ENCODE results near the gene DCTN4. TPM values are rescaled to one million over a fixed set of nuclear protein-coding genes. Genes with fewer than 3 reads are reported as not detected.

Gene DCTN4
- total RNA-seq, 2 donors from 2014 or later = 68.4 to 87.1 TPM

DNA sequence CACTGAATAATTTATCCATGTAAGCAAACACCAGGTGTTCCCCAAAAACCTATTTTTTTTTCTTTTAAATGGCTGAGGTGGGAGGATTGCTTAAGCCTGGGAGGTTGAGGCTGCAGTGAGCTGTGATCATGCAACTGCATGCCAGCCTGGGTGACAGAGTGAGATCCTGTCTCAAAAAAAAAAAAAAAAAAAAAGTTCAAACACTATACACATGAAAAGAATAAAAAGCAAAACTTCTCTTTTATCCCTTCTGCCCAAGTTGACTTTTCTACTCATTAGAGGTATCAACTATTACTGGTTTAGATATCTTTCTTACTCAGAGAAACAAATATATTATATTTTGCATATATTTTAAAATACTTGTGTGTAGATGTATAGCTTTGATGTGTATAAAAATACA lies 17.8 kb downstream of the DCTN4 start:
- no peaks in the 10 kb centered on the region for H3K36me3 ChIP-seq
- intact Hi-C loops (cut with DNase I) = no loop called here
- H3K27me3 ChIP-seq (replicated peaks; ENCODE audit: insufficient read depth) = no peaks in the 10 kb centered on the region
- H3K9me3 ChIP-seq = no peaks in the 10 kb centered on the region
- DNase-seq (ENCODE audit: low spot score) = no peak
- no peak for TF ChIP-seq POLR2AphosphoS5 (IDR thresholded peaks at IDR 0.05)
- TF ChIP-seq, protein P1, sequence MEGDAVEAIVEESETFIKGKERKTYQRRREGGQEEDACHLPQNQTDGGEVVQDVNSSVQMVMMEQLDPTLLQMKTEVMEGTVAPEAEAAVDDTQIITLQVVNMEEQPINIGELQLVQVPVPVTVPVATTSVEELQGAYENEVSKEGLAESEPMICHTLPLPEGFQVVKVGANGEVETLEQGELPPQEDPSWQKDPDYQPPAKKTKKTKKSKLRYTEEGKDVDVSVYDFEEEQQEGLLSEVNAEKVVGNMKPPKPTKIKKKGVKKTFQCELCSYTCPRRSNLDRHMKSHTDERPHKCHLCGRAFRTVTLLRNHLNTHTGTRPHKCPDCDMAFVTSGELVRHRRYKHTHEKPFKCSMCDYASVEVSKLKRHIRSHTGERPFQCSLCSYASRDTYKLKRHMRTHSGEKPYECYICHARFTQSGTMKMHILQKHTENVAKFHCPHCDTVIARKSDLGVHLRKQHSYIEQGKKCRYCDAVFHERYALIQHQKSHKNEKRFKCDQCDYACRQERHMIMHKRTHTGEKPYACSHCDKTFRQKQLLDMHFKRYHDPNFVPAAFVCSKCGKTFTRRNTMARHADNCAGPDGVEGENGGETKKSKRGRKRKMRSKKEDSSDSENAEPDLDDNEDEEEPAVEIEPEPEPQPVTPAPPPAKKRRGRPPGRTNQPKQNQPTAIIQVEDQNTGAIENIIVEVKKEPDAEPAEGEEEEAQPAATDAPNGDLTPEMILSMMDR (IDR thresholded peaks at IDR 0.05) = no peak
- no peak for TF ChIP-seq POLR2A (IDR thresholded peaks at IDR 0.05)
- H3K4me1 ChIP-seq (replicated peaks) = no peaks in the 10 kb centered on the region
- H3K27ac ChIP-seq = no peak overlapping the region
- no peak overlapping the region for H3K4me3 ChIP-seq

GRCh38 chr5:150738862-150739261 lies 20.0 kb downstream of the DCTN4 start:
- intact Hi-C loops (cut with DNase I) = no loop called here
- no peaks in the 10 kb centered on the region for H3K27me3 ChIP-seq (replicated peaks; ENCODE audit: insufficient read depth)
- H3K4me3 ChIP-seq = no peak overlapping the region
- TF ChIP-seq POLR2A (IDR thresholded peaks at IDR 0.05) (no peak), POLR2AphosphoS5 (IDR thresholded peaks at IDR 0.05) (no peak)
- TF ChIP-seq, protein P1 (IDR thresholded peaks at IDR 0.05) = no peak
- H3K36me3 ChIP-seq = no peaks in the 10 kb centered on the region
- no peaks in the 10 kb centered on the region for H3K9me3 ChIP-seq
- no peaks in the 10 kb centered on the region for H3K4me1 ChIP-seq (replicated peaks)
- no peak for DNase-seq (ENCODE audit: low spot score)
- WGBS = 94% methylated on average over 7 of the region's 7 CpGs
- no peak overlapping the region for H3K27ac ChIP-seq

- no peaks in the 10 kb centered on the region for H3K27me3 ChIP-seq (replicated peaks; ENCODE audit: insufficient read depth)
- H3K9me3 ChIP-seq = no peaks in the 10 kb centered on the region
- WGBS = 85% methylated on average over 7 of the region's 7 CpGs
- TF ChIP-seq, protein P1 (IDR thresholded peaks at IDR 0.05) = no peak
- TF ChIP-seq POLR2A (IDR thresholded peaks at IDR 0.05) = no peak
- no peak for TF ChIP-seq POLR2AphosphoS5 (IDR thresholded peaks at IDR 0.05)
- H3K4me1 ChIP-seq (replicated peaks) = no peaks in the 10 kb centered on the region
- peaks cover 0 to 12% of the 10 kb centered on the region in 2 donors for H3K36me3 ChIP-seq
- no peak overlapping the region for H3K27ac ChIP-seq
- no peak overlapping the region for H3K4me3 ChIP-seq
- intact Hi-C loops (cut with DNase I) = no loop called here
- DNase-seq (ENCODE audit: low spot score) = no peak
Measured at GRCh38 chr5:150734579-150735384, 24.0 kb downstream of the DCTN4 start.

- Histone ChIP-seq H3K27ac (no peak overlapping the region), H3K27me3 (replicated peaks; ENCODE audit: insufficient read depth) (no peaks in the 10 kb centered on the region), H3K36me3 (peaks cover 0 to 14% of the 10 kb centered on the region in 2 donors), H3K9me3 (no peaks in the 10 kb centered on the region), H3K4me3 (no peak overlapping the region), H3K4me1 (replicated peaks) (no peaks in the 10 kb centered on the region)
- WGBS = 86% methylated on average over 6 of the region's 6 CpGs
- intact Hi-C loops (cut with DNase I) = no loop called here
- no peak for DNase-seq (ENCODE audit: low spot score)
- TF ChIP-seq POLR2AphosphoS5 (IDR thresholded peaks at IDR 0.05) (no peak), POLR2A (IDR thresholded peaks at IDR 0.05) (no peak)
- TF ChIP-seq, protein P1 (IDR thresholded peaks at IDR 0.05) = no peak
Measured at GRCh38 chr5:150731669-150732242, 27.1 kb downstream of the DCTN4 start.
